Uterus (tissue), 2 donors: ENCODE measurements around the gene ME3.

Experiments
- POLR2A ChIP-seq, 2 donors: fragments of 450-650 bp; IDR thresholded peaks; one replicate each; pipeline ENCODE4 v1.6.1; 2016; ENCODE audit warnings: antibody characterized with exemption in 2 of 2, mild to moderate bottlenecking in 1 of 2, moderate library complexity in 1 of 2
- TF ChIP-seq, protein P1 (sequence below), 4 experiments: fragments of 200-600 bp in 2 of 4; fragments of 450-650 bp in 2 of 4; sonication (generic) in 2 of 4; IDR thresholded peaks; one replicate each; pipeline ENCODE4 v1.5.1; 2016 to 2019; ENCODE audit warnings: antibody characterized with exemption in 4 of 4, mild to moderate bottlenecking in 2 of 4, moderate library complexity in 1 of 4

DNA sequence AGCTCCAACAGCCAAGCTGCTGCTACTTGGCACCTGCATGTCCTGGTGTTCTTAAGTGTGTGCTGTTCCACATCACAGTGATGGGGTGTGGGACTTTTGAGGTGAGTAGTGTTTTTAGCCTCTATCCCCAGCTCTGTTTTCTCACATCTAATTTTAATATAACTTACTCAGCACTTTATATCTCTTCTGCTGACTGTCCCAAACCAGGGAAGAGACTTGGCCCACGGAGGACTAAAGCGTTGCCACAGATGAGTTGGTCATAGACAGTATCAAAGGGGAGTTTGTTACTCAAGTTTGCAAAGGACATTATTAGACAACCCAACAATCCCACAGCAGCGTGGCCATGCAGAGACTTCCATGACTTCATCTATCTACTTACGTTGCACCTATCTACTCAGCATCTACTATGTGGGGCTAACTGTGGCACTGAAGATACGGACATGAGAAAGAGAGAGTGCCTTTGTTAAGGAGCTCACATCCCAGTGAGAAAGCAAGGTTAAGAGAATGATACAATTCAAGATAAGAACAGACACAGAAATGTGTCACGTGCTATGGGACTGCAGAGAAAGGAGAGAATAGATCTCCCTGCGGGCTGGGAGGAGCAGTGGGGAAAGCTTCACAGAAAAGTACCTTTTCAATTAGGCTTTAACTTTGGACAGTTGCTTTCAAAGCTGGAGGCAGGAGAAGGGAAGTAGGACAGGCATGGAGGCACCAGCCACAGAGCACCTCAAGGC, 82.4 kb downstream of the ME3 start:
- TF ChIP-seq, protein P1, sequence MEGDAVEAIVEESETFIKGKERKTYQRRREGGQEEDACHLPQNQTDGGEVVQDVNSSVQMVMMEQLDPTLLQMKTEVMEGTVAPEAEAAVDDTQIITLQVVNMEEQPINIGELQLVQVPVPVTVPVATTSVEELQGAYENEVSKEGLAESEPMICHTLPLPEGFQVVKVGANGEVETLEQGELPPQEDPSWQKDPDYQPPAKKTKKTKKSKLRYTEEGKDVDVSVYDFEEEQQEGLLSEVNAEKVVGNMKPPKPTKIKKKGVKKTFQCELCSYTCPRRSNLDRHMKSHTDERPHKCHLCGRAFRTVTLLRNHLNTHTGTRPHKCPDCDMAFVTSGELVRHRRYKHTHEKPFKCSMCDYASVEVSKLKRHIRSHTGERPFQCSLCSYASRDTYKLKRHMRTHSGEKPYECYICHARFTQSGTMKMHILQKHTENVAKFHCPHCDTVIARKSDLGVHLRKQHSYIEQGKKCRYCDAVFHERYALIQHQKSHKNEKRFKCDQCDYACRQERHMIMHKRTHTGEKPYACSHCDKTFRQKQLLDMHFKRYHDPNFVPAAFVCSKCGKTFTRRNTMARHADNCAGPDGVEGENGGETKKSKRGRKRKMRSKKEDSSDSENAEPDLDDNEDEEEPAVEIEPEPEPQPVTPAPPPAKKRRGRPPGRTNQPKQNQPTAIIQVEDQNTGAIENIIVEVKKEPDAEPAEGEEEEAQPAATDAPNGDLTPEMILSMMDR (IDR thresholded peaks at IDR 0.05): no peak
- no peak for TF ChIP-seq POLR2A (IDR thresholded peaks at IDR 0.05)
